GM18498 (cell line): ENCODE measurements around the gene SLC22A12.

ENCODE experiments used
- ATAC-seq: cut with Tn5 transposase; IDR thresholded peaks from one replicate; pipeline ENCODE4 v1.9.1; 2021; ENCODE audit warnings: mild to moderate bottlenecking, moderate library complexity; ENCODE audit not compliant: unreplicated experiment

The SLC22A12 gene

GRCh38 chr11:64620381-64620971, 29.5 kb downstream of the SLC22A12 start:
- no peak for ATAC-seq

- no peak for ATAC-seq
These were observed 30.4 kb downstream of the SLC22A12 start for GRCh38 chr11:64621283-64622019.

- no peak for ATAC-seq
These were observed 31.7 kb downstream of the SLC22A12 start for GRCh38 chr11:64622681-64623080.

- ATAC-seq = no peak
These were observed 34.0 kb downstream of the SLC22A12 start for GRCh38 chr11:64624883-64625481.

DNA sequence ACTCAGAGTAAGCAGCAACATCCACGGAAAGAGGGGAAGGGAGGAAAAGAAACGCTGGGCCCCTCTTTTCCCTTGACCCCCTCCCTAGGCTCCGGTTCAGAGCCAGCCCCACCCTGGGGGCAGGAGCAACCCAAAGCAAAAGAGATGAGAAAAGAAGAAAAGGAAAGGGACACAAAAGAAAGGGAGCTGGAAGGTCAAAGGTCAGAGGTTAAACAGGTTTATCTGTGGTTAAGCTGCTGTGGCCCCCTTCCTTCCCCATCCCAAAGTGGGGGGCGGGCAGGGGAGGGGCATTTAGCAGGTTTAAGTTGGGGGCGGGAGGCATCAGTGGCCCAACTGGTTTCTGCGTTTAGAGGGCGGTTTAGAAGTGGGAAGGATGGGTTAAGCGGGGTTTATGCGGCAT, 35.6 kb downstream of the SLC22A12 start:
- no peak for ATAC-seq

DNA sequence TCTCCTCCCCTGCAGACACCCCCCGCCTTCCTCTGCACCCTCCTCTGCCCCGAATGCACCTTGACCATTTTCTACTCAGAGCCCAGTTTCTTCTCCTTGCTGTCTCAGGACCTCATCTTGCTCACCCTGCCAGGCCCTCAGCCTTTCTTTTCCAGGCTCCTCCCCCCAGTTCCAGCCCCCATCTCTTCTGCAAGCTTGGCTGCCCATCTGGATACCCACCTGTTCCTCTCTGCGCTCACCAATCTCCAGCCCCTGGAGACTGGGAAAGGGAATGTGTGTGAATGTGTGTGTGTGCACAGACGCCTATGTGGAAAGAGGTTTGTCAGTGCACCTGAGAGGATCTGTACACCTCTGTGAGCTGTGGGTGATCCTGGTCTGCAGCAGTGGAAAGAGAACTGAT, 36.4 kb downstream of the SLC22A12 start:
- no peak for ATAC-seq

GRCh38 chr11:64628596-64628995, 37.6 kb downstream of the SLC22A12 start:
- no peak for ATAC-seq

DNA sequence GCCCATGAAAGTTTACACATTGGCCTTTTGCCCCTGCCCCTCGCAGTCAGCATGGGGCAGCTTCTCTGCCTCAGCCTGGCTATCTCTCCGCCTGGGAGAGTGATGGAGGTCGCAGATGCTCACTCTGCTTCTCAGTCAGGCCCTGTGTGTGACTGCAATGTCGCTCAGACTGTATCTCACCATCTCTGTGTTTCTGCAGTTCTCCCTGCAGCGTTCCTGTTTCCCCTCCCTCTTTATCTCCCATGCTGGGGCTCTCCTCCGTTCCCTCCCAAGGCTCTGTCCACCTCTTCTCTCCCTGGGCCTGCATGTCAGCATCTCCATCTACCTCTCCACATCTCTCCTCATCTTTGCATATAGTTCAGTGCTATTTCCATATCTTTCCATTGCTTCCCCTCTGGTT, 38.1 kb downstream of the SLC22A12 start:
- no peak for ATAC-seq

DNA sequence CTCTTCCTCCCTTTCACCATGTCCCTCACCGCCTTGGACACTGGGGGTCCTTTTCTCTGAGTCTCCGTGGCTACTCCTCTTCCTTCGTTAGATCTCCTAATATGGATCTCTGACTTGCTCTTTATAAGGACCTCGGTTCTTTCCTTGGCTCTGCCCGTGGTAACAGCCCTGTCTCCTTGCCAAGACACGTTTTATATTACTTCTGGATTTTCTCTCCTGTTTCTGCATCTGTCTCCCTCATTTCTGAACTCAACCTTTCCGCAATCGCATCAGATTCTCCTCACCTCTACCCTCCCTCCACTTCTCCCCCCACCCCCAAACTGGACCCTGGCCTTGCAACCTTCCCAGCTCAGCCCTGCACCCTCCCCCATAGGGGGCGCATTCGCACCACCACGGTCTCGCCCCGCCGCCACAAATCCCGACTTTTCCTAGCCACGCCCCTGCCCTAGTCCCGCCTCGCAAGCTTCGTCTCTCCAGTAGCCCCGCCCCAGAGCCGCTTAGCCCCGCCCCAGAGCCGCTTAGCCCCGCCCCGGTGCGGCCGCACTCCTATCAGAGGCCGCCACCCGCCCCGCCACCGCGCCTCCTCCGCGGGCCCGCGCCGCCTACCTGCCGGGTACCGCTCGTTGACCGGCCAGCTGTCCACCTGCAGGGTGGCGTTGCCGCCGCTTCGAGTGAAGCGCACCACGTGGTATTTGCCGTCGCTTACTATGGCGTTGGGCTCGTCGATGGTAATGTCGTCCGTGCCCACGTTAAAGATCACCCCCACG, 39.0 kb downstream of the SLC22A12 start:
- no peak for ATAC-seq

DNA sequence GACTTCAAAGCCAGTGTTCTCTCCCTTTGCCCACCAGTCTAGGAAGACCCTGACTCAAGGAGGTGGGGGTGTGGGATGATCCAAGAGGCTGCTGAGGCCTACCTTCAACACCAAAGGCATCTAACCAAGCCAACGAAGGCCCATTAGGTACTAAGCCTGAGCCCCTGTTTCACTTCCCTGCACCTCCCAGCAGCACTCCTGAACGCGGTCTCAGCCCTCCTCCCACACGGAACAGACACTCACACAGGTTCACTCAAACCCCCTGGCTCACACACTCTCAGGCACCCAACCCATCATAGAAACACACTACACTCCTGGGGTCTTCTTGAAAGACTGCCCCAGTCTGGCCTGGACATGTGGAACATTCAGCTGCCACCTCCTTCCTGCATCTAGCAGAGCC, 40.7 kb downstream of the SLC22A12 start:
- no peak for ATAC-seq

- no peak for ATAC-seq
These were observed 41.2 kb downstream of the SLC22A12 start for GRCh38 chr11:64632237-64632636.

DNA sequence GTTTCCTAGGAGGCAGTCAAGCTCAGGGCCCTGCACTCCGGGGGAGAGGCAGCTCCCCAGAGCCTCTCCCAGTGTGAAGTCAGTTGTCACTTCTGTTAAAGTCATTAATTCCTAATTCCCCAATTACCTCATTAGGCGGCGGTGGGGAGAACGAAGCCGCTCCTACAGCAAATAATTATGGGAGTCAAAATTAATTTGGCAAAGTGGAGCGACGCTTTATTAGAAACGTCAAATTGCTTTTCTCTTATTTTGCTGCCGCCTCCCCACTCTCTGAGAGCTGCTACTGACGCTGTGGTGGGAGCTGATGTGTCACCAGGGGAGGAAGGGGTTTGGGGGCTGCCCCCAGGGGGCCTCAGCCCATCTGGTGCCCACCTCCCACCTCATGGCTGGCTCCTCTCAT, 41.6 kb downstream of the SLC22A12 start:
- no peak for ATAC-seq

DNA sequence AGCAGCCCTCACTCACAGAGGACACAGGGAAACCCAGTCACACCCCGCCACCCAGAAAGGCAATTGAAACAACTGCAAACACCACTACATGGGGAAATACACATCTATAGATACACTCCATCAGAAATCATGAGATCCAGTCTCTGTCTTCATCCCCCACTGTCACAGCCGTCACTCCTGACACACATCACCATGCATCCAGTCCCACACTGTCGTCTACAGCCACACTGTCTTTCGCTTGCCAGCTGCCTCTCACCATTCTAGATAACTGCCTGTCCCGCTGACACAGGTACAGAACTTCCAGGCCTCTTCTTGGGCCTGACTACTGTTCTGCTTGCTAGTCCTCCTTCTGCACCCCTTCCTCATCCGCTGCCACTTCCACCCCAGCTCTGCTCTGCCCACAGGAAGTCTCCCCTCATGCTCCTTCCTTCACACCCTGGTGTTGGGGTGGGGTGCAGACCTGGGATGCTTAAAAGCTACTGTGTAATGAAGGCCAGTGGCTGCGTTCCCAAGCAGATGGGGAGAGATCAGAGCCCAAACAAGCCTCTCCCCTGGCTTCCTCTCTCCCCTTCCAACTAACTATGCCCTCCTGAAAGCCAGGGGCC, 42.6 kb downstream of the SLC22A12 start:
- ATAC-seq = no peak

DNA sequence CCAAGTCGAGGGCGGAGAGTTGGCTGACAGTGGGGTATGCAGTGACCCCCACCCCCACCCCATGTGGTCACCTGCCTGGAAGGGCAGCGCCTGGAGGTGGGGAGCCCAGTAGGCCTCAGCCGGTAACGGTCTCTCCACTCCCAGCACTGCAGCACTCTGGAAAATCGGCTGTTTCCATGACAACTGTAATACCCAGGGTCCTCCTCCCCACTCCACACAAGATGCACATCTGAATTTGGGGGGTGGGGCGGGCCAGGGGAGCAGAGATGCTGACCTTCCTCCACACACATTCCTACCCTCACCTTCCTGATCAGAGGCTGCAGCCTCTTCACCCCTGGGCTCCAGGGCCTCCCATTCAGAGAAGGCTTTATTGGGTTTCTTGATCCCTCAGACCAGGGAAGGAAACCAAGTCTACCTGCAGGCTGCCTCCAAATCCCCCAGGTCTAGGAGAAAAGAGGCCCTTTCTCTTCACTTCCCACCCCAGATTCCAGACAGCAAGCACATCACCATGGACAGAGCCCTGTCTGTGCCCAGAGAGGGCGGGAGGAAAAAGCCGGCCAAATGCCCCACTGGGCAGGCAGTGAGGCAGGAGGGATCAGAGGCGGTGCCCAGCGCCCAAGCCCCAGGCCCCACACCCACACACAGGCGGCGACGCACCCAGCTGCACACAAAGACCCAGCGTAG, 46.5 kb downstream of the SLC22A12 start:
- no peak for ATAC-seq

- no peak for ATAC-seq
These were observed 47.1 kb downstream of the SLC22A12 start for GRCh38 chr11:64638018-64638665.

GRCh38 chr11:64638829-64639228, 47.8 kb downstream of the SLC22A12 start:
- no peak for ATAC-seq

DNA sequence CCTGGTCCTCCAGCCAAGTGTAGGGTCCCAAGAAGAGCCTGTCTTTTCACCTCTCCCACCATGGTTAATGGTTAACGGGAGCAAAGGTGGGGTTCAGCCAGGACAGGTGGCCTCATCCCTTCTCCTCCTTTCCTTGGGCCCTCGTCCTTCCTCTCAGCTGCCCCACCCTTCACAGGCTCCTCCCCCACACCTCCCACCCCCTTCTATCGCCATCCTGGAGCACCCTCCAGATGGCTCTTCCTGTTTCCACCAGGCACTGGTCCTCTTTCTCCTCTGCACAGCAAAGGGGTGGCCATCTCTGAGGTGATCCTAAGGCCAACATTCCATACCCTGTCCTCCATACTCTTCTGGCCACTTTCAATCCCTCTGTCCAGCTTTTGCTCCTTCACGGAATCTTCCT, 48.9 kb downstream of the SLC22A12 start:
- no peak for ATAC-seq

DNA sequence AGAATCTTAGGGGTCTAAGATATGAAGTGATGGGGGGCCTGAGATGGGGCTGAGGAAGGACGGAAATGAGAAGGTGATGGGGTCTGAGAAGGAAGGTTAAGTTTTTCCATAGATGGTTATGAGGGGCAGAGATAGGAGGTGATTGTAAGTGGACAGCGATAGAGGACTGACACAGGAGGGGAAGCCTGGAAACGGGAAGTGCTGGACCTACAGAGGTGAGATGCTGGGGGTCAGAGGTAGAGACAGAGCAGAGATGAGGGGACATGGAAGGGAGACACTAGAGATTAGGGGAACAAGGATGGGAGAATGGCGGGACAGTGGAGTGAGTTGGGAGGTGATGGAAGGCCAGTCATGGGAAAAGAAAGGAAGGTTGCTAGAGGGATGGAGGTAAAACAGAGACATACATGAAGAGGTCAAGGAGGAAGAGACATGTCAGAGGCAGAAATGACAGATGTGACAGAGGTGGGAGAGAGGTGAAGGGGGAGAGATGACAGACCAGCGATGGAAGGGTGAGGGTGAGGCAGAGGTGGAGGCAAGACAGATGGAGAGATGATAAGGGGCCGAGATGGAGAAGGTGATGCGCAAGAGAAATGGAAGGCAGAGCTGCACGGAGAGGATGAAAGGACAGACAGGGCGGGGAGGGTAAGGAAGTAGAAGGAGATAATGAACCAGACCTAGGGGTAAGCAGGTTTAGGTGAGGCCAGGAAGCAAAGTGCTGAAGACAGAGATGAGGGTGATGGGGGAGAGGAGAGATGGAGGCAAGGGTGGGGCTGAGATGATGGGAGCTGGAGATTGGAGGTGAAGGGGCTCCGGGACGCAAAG, 50.8 kb downstream of the SLC22A12 start:
- ATAC-seq = no peak

DNA sequence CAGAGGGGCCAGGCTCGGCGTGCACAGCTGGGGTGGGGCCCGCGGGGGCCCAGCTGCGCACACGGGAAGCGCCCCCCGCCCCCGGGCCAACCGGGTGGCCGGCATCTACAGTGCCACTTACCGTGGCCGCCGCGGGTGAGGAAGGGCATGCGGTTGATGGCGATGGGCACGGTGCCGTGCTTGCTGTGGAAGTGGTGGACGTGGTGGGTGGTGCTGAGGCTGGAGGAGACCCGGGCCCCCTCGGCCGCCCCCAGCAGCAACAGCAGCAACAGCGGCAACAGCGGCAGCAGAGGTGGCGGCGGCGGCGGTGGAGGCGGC, 51.4 kb downstream of the SLC22A12 start:
- ATAC-seq = no peak

DNA sequence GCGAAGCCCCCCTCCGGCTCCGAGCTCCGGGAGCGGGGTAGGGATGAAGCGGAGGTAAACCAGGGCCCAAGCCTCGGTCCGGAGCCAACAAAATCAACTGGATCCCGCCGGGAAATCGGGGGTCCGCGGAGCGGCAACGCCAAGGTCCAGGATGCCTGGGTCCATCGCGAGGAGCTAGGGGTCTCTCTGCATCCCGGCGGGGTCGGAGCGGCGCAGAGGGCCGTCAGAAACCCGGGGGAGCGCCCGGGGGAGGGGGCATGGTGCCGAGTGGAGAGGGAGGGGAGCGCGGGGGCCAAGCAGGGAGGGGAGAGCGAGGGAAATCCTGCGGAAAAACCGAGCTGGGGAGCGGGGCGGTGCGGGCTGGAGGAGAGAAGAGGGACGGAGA, 51.8 kb downstream of the SLC22A12 start:
- ATAC-seq = no peak
